GM18517 (cell line): ENCODE measurements around the gene MOXD1.
"Not testable (repeated sequence)": the region's sequence is repeated elsewhere in the genome, so short reads cannot be mapped to it uniquely, and the experiment has no call there.

Experiments used
- ATAC-seq: cut with Tn5 transposase; IDR thresholded peaks from one replicate; pipeline ENCODE4 v1.9.1; 2021; ENCODE audit warnings: mild to moderate bottlenecking, moderate library complexity; ENCODE audit not compliant: unreplicated experiment

Gene MOXD1

DNA sequence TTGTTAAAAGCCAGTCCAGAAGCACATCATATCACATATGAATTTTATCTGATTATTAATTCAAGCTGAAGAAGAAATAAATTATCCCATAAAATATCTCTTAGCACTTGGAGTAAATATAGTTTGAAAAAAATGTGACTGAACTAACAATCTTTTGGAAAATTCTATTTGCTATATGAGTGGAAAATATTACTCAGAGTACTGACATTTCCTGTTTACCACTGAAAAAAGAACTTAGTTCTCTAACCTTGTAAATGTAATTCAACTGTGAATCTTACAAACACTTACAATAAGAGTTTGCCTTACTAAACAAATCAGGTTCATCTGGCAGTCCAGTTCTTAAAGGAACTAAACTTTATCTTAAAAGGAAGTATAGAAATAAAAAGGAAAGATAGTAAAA, 44.2 kb downstream of the MOXD1 start:
- no peak for ATAC-seq

DNA sequence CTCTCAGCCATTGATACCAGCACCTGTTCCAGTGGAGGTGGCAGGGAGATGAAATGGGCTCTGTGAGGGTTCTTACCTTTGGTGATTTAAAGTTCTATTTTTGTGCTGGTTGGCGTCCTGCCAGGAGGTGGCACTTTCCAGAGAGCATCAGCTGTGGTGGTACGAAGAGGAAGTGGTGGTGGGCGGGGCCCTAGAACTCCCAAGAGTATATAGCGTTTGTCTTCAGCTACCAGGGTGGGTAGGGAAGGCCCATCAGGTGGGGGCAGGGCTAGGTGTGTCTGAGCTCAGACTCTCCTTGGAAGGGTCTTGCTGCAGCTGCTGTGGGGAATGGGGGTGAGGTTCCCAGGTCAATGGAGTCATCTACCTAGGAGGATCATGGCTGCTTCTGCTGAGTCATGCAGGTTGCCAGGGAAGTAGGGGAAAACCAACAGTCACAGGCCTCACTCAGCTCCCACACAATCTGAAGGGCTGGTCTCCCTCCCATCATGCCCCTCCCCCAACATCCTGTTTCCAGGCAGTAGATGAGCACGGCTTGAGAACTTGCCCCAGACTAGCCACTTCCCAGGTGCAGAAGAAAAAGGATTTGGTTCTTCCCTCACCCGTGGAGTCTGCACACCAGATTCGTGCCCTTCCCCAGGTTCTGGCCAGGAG, 46.6 kb downstream of the MOXD1 start:
- peak; percentile 67 for ATAC-seq

DNA sequence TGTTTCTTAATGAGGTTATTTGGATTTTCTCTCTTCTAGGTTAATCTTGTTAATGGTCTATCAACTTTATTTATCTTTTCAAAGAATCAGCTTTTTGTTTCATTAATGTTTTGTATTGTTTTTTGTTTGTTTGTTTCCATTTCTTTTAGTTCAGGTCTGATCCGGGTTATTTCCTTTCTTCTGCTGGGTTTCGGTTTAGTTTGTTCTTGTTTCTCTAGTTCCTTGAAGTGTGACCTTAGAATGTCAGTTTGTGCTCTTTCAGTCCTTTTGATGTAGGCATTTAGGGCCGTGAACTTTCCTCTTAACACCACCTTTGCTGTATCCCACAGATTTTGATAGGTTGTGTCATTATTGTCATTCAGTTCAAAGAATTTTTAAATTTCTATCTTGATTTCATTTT, 49.3 kb downstream of the MOXD1 start:
- ATAC-seq, result not testable (repeated sequence)

DNA sequence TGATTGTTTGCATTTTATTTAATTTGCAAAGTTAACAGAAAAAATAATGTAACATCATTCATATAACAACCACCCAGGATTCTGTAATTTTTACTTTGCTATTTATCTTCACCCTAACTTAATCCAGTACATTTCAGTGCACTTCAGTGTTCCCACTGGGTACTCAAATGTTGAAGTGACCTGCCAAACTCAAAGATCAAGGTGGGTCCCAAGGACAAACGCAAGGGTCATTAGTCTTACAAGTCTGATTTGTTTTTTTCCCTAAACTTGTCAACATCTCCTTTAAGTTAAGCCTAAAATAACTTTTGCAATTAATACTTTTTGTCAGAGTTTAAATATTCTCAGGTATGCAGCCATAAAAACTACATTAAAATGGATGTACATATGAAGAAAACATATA, 53.0 kb downstream of the MOXD1 start:
- no peak for ATAC-seq

- ATAC-seq, result no peak
Observed at GRCh38 chr6:132344811-132345210, 56.5 kb downstream of the MOXD1 start.

DNA sequence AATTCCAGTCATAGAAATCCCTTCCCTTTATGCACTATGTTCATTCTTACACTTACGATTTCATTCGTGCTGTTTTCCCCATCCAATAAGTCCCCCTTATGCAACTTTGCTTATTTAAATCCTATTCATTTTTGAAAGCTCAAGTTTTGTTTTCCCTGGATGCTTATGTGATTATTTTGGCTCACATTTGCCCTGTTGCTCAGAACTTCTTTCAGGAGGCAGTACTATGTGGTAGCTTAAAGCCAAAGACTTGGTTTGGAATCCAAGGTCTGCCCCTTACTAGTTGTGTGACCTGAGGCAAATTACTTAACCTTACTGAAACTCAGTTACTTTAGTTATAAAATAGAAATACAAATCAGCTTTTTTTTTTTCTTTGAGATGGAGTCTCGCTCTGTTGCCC, 59.6 kb downstream of the MOXD1 start:
- no peak for ATAC-seq

GRCh38 chr6:132334521-132334885, 66.8 kb downstream of the MOXD1 start:
- ATAC-seq, result no peak

DNA sequence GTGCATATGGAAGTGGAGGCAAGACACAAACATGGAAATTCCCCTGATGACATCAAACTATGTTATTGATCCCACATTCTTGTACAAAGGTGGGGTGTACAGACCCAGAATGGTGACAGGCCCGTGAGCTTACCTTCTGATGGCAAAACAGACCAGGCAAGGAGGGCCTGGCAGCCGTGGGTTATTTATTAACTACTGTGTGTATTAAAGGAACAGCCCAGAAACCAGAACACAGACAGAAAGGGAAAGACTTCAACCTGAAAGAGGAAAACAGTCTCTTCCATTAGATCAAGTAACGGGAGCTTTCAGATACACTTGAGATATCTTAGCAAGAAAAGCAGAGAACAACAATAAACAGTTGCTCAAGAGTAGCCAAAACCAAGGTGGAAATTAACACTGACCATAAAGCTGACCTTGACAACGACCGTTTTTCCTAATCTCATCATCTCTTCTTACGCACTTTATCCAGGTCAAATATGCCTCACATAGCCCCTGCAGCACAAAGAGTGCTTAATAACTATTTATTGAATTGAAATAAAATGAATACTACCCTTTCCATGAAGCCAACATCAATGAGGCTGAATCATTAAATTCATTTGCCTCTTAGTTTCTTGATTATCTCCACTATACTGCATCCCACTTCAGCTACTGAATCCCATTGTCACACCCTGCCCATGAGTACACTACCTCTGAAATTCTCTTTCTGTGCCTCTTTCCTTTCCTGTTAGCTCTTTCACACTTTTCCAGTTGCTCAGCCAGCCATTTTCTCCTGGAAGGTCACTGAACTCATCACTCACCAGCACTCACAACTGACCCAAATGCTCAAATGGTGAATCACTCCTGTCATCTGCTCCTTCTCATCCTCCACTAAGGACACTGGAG, 67.4 kb downstream of the MOXD1 start:
- ATAC-seq, result no peak

DNA sequence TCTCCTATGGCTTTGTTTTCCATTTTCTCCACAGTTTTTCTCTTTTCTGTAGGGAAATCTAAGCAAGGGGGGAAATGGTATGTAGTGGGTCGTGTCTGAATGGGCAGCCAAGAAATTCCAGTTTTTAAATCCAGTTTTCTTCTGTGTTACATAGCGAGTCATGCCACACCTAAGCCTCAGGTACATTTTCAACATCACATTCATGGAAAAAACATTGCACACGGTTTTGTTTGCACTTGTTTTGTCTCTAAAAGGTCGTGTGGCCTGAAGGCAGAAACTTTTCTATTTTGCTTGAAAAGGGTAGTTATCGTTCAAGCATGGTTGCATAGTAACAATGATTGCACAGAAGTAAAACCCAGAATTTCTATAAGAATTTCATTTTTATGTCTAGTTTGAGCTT, 70.5 kb downstream of the MOXD1 start:
- no peak for ATAC-seq

DNA sequence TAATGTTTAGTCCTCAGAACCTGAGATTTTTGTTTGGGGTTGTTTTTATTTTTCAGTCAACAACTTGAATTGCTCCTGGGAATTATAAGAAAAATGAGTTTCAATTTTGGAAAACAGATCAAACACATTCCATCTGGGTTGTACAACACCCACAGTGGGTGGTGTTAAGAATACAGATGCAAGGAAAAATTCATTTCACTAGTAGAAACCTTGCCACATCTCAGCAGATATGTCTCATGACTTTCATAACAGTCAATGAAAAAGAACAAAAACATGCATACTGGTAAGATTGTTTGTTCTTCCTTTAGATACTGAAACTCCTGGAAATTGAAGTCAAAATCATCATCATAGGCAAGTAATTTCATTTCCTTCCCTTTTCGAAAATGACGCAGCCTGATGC, 78.9 kb downstream of the MOXD1 start:
- no peak for ATAC-seq

DNA sequence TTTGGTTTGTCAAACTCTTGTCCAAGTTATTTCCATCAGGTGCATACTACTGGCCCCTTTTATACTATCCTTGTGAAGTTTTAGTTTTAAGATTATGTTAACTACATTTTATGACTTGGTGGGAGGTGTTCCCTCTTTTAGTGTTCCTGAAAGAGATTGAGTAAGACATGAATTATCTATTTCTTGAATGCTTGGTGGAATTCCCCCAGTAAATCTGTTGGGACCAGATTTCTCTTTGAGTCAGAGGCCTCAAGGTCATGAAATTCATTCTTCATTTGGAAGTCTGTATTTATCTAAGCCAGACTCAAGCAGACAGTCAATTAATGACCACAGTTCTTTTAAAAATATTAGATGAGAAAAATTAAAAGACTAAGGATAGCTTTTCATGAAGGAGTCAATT, 81.3 kb downstream of the MOXD1 start:
- ATAC-seq, result no peak

GRCh38 chr6:132316970-132317369, 84.3 kb downstream of the MOXD1 start:
- ATAC-seq, result no peak

- peak; percentile 95 for ATAC-seq
Observed at GRCh38 chr6:132314432-132314831, 86.8 kb downstream of the MOXD1 start.

DNA sequence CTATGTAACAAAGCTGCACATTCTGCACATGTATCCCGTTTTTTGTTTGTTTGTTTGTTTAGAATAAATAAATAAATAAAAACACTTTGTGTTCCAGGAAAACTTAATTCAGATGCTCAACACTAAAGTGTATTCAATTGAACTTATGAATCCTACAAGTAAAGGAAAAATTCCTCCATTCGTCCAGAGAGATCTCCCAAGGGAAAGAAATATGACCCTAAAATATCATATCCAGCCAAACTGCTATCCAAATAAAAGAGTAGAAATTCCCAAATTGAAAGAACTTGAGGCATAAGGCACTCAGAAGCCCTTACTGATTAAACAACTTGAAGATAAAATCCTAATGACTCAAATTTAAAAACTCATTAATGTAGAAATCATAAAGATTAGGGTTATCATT, 90.4 kb downstream of the MOXD1 start:
- ATAC-seq, result no peak

GRCh38 chr6:132310151-132310550, 91.1 kb downstream of the MOXD1 start:
- ATAC-seq, result not testable (repeated sequence)

DNA sequence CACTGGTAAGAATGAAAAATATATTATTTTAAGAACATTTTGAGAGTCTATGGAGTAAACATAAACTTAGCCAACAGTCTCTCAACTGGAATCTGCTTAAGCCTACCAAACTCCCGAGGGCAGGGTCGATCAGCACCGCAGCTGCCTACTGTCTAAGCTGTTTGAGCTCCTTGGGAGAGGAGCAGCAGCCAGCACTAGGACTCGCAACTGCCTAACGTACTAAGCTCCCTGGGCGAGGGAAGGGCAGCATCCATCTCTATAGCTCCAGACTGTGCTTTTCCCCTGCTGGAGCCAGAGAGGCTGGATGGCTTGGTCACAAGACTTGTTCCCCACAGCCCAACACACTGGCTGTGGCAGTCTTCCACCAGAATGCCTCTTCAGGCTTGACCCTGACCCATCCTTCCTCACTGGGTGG, 96.4 kb downstream of the MOXD1 start:
- ATAC-seq, result no peak

DNA sequence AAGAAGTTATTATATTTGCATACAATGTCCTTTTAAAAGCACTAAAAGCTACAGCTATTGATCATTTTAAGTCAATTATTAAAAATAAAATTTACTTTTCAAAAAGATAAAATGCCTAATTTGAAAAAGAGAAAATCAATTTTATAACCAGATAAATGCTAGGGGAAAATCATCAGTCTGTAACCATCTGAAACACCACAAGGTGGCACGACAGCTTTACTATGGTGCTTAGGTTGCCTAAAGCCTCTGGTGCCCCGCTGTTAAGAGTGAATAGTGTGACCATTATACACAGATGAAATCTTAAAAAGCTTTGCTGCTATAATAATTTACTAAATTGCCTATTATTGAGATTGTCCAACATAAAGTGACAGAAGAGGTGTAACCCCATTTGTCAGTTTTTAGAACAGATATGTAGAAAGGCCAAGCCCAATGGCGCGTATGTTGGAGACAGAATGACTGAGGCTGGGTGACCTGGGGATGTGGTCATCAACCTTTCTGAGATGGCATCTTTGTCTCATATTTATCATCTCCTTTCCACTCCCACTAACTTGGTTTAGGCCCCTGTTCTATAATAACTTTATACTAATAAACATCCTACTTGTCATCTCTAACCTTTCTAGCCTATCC, 100.8 kb downstream of the MOXD1 start:
- ATAC-seq, result peak; percentile 82

DNA sequence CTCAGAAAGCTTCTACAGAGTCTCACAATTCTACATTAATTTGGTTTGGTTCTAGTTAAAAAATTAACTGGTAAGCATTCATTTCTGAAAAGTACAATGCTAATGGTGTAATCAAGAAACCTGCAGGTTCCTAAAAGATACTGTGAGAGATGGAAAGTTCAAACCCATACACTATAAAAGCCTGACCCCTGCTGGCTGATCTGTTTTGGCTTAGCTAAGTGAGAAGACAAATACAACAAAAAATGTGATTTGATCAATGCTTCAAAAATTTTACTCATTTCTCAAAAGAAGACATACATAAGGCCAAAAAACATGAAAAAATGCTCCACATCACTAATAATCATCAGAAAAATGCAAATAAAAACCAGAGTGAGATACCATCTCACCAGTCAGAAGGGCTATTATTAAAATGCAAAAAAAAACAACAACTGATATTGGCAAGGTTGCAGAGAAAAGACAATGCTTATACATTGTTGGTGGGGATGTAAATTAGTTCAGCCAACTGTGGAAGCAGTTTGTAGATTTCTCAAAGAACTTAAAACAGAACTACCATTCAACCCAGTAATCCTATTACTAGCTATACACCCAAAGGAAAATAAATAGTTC, 102.8 kb downstream of the MOXD1 start:
- peak; percentile 56 for ATAC-seq

GRCh38 chr6:132289756-132290155, 111.5 kb downstream of the MOXD1 start:
- ATAC-seq, result no peak

DNA sequence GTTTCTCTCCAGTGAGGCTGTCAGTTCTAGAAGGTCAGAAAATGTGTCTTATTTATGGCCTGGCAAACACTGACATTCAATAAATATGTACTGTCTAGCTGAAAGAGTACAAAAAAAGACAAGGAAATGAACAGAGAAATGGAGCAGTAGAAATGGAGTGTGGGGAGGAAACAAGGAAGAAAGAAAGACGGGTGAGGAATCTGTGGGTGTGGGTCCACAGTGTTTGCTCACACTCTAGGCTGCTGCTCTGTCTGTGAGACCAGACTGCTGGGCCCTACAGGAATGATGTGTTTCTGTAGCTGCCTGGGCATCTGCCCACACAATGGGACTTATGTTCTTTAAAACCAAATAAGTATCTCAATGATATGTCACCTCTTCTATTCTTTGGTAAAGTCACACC, 114.2 kb downstream of the MOXD1 start:
- no peak for ATAC-seq

DNA sequence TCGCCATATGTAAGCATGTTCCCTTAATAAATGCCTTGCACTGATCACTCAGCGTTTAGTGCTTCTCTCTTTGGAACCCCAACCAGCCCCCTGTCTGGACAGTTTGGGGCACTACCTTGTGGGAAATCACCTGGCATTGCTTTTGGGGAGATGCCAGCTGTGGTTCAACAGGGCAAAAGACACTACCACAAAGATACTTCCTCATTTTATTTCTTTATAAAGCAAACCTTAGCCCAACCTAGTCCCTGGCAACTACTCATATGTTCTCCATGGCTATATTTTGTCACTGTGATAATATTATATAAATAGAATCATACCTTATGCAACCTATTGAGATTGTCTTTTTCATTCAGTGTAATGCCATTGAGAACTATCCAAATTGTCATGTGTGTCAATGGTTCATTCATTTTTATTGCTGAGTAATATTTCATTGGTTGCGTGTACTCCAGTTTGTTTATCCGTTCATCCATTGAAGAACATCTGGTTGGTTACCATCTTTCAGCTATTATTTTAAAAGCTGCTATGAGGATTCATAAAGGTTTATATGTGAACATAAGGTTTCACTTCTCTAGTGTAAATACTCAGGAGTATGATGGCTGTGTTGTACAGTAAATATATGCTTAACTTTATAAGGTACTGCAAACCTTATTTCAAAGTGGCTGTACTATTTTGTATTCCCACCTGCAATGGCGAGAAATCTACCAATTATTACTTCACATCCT, 114.8 kb downstream of the MOXD1 start:
- ATAC-seq, result peak; percentile 59
